GM19324 (cell line): Measurements from ENCODE around the gene ASMT.
A peak's percentile ranks its signal among the peaks of the same experiment; 100 is the strongest.
"Not testable (repeated sequence)": the region's sequence is repeated elsewhere in the genome, so short reads cannot be mapped to it uniquely, and the experiment has no call there.

Source experiments
- ATAC-seq: cut with Tn5 transposase; IDR thresholded peaks from one replicate; pipeline ENCODE4 v1.9.1; 2021; ENCODE audit warnings: mild to moderate bottlenecking, moderate library complexity; ENCODE audit not compliant: unreplicated experiment, low FRiP score

The ASMT gene, protein sequence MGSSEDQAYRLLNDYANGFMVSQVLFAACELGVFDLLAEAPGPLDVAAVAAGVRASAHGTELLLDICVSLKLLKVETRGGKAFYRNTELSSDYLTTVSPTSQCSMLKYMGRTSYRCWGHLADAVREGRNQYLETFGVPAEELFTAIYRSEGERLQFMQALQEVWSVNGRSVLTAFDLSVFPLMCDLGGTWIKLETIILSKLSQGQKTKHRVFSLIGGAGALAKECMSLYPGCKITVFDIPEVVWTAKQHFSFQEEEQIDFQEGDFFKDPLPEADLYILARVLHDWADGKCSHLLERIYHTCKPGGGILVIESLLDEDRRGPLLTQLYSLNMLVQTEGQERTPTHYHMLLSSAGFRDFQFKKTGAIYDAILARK

GRCh38 chrX:1614927-1615326 is at the start of gene ASMT:
TSS of gene ASMT (plus strand) at chrX:1615059. CDS start at chrX:1615200, 141 bp downstream.
- no peak for ATAC-seq

DNA sequence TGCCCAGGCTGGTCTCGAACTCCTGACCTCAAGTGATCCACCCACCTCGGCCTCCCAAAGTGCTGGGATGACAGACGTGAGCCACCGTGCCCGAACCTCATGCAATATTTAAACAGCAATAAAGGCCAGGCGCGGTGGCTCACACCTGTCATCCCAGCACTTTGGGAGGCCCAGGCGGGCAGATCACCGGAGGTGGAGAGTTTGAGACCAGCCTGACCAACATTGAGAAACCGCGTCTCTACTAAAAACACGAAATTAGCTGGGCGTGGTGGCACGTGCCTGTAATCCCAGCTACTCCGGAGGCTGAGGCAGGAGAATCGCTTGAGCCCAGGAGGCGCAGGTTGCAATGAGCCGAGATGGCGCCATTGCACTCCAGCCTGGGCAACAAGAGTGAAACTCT is 40.7 kb upstream of the ASMT start:
- ATAC-seq = not testable (repeated sequence)

GRCh38 chrX:1576201-1576992 is 38.5 kb upstream of the ASMT start:
- no peak for ATAC-seq

- ATAC-seq = no peak
Measured at GRCh38 chrX:1577845-1578244, 37.0 kb upstream of the ASMT start.

GRCh38 chrX:1578511-1579173 is 36.2 kb upstream of the ASMT start:
- no peak for ATAC-seq

GRCh38 chrX:1581132-1581531 is 33.7 kb upstream of the ASMT start:
- no peak for ATAC-seq

DNA sequence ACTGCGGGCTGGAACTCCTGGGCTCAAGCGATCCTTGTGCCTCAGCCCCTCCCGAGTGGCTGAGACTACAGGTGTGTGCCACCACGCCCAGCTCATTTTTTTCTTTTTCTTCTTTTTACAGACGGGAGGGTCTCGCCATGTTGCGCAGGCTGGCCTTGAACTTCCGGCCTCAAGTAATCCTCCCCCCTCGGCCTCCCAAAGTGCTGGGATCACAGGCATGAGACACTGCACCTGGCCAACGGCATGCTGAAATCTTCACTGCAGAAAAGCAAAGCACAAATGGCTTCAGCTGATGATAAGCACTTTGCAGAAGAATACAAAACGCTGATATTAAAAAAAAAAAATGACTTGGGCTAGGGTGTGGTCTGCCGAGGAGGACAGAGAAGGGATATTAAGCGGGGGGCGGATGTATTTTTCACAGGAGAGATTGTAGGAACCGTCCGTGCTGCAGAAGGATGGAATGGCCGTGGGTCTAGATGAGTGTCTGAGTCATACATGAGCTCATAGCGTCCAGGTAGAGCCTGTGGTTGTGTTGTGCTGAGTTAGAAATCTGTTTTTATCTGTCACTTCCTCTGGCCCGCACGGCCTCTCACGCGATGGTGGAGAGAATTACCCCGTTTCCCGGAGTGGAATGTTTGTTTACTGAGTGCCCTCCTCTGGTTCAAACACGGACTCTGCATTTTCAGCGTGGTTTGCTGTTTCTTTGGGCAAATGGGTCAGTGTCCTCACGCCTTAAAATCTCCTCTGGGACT is 32.0 kb upstream of the ASMT start:
- peak; percentile 67 for ATAC-seq

DNA sequence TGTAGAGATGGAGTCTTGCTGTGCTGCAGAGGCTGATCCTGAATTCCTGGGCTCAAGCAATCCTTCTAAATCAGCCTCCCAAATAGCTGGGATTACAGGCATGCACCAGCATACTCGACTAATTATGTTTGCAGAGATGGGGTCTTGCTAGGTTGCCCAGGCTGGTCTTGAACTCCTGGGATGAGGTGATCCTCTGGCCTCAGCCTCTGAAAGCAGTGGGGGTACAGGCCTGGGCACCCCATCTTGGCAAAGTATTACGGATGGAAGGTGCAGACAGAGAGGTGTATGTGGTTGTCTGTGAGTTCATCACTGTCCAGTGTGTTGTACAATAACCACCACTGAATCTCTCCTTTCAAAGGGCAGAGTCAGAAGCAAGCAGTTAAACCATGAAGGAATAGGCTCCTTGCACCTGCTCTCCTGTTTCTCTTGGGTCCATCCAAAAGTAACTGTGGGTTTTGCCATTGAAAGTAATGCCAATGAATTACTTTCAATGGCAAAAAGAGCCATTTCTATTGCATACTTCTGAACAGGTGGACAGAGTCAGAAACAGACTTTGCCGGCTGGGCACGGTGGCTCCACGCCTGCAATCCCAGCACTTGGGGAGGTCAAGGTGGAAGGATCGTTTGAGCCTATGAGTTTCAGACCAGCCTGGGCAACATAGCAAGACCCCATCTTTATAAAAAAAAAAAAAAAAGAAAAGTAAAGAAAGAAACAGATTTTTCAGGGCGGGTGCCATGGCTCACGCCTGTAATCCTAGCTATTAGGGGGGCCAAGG is 30.4 kb upstream of the ASMT start:
- no peak for ATAC-seq

GRCh38 chrX:1587161-1587560 is 27.7 kb upstream of the ASMT start:
- no peak for ATAC-seq

DNA sequence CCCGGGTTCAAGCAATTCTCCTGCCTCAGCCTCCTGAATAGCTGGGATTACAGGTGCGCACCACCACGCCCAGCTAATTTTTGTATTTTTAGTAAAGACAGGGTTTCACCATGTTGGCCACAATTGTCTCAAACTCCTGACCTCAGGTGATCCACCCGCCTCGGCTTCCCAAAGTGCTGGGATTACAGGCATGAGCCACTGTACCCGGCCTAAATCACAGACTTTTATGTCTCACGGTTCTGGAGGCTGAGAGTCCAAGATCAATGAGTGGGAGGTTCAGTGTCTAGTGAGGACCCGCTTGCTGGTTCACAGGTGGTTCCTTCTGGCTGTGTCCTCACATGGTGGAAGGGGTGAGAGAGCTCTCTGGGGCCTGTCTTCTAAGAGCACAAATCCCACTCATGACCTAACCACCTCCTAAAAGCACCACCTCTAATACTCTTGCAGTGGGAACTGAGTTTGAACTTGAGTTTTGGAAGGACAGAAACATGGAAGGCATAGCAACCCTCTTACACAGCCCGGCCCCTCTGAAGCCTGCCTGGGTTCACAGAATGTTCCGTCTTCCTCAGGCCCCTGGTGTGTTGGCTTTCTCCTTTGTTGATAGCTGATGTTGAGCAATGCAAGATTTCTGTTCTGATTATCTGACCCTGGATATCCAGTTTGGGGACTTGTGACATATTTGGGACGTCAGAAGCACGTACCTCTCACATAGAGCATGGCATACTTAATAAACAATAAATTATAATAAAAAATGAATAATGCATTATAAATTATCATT is 25.3 kb upstream of the ASMT start:
- ATAC-seq = no peak

DNA sequence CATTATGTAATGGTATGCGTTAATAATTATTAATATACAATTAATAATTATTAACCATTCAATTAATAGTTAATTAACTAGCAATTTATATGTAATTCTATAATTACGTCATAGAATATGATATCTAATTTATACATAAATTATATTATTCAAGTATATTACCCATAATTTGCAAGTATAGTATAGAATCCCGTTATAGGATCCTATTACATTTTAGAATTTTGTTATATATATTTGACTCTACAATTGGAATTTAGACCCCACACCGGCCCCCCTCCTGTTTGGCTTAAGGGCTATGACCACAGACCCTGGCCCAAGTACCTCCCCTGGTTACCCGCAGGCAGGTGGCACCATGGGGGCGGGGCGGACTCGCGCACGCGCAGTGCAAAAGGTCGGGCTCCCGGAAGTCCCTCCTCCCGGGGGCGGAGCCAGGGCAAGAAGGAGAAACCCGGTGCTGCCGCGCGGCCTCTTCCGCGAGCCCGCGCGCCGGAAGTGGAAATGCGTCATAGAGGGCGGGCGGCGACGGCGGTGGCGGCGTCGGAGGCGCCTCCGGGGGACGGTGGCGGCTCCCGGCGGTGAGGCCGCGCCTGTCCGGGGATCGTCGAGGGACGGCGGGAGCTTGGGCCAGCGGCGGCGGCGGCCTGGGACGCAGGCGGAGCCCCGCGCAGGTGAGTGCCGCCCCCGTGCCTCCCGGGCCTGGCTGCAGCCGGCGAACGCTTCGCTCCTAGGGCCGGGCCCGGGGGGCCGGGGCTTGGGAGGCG is 23.6 kb upstream of the ASMT start, which contains the start of gene AKAP17A:
Gene AKAP17A, plus strand, starts transcription at position 503 of the 761 bp plus-strand sequence. CDS start 1,859 bp downstream, outside the sequence.
- ATAC-seq = peak; percentile 96

DNA sequence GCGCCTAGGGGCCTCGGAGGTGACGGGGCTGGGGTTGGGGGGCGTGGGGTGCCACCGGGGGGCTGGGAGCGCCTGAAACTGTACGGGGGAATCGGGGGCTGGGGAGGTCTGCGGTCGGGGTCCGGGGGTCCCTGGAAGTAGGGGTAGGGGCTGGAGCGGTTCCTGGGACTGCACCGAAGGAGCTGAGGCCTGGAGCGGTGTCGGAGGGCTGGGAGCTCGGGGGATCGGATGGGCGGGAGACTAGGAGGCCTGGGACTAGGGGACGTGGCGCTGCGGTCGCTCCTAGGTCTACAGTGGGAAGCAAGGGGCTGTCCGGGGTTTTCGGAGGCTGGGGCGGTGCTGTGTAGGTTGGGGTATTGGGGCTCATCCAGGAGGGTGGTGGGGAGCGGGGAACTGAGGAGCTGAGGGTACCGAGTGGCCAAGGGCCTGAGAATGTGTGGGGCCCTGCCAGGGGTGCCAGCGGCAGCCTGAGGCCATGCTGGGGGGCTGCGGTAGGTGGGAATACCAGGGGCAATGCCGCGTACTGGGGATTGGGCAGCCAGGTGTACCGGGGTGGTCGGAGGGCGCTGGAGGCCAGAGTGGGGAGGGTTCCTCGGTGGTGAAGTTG is 22.9 kb upstream of the ASMT start:
- ATAC-seq = peak; percentile 18

GRCh38 chrX:1592470-1593142 is 22.3 kb upstream of the ASMT start:
- peak; percentile 44 for ATAC-seq

GRCh38 chrX:1593286-1594271 is 21.3 kb upstream of the ASMT start:
- no peak for ATAC-seq

DNA sequence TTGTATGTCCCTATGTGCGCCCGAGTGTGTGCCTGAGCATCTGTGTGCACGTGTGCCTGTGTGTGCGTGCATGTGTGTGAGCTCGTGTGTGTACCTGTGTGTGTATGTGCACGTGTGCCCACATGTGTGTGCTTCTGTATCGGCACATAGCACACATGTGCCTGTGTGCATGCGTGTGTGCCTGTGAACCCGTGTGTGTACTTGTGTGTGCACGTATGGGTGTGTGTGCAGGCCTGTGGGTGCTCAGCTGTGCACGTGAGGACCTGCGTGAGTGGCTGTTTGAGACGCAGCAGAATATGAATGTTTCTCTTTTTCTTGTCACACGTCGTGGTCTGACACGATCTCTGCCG is 19.2 kb upstream of the ASMT start:
- no peak for ATAC-seq

DNA sequence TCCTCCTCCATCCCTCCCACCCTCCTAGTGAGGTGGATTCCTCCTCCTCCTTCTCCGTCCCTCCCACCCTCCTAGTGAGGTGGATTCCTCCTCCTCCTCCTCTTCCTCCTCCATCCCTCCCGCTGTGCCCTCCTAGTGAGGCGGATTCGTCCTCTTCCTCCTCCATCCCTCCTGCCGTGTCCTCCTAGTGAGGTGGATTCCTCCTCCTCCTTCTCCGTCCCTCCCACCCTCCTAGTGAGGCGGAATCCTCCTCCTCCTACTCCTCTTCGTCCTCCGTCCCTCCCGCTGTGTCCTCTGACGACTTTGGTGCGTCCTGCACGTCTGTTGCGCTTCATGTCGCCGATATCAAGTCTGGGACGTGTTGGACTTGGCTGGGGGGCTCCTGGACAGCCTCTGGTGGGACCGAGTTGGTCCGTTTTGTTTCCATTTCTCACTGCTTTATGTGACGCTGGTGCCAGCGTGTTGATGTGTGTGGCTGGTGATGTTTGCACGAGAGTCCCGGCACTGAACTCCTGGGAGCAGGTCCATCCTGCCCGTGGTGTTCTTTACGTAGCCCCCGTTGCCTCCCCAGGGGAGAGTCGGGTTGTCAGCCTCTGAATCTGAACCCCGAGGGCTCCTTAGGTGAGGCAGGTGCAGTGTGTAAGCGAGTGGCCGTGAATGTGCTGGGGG is 18.0 kb upstream of the ASMT start:
- no peak for ATAC-seq
